NCI-H446 (cell line): ENCODE measurements around the gene PLA2G7.
"Not testable (repeated sequence)": the region's sequence is repeated elsewhere in the genome, so short reads cannot be mapped to it uniquely, and the experiment has no call there.

Experiments used
- DNase-seq, 2 experiments: peaks; one replicate each; lab custom pipeline; 2025; lab: John Stamatoyannopoulos, UW

The PLA2G7 gene

DNA sequence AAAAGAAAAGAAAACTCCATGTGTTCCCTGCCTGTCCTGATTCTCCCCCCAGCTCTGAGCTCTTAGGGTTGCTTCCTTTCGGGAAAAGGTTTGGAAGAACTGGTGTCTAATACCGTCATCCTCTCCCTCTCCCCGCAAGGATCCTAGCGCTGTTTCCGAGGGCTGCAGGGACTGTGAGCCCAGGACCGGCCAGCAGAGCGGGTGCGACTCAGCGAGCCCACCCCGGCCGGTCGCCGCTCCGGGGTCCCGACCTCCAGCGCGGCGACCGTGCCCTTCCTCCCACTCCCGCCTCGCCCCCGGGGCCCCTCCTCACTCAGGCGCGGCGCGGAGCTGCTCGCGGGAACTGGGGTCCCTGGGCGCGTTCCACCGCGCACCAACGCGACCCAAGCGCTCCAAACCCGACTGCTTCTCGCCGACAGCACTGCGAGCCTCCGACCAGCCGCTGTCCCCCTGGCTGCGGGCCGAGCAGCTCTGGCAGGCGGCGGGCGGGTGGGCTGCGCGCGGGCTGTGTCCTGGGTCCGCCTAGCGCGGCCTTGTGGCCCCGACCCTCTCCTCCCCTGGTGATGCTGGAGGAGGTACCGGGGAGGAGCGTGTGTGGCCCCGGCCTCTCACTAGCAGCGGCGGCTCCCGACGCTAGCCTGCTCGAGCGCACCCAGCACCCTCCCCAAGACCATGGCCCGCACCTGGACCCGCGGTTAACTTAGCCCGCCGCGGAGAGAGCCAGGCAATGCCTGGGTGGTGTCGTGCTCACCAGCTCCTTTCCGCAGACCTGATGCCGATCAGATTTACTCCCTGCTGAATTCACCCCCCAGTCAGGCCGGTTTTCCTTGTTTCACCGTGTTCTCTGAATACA, at the start of gene PLA2G7:
PLA2G7 (minus strand) TSS at position 509 of the 853 bp plus-strand sequence. CDS start 12,484 bp downstream, outside the sequence.
- no peak for DNase-seq

DNA sequence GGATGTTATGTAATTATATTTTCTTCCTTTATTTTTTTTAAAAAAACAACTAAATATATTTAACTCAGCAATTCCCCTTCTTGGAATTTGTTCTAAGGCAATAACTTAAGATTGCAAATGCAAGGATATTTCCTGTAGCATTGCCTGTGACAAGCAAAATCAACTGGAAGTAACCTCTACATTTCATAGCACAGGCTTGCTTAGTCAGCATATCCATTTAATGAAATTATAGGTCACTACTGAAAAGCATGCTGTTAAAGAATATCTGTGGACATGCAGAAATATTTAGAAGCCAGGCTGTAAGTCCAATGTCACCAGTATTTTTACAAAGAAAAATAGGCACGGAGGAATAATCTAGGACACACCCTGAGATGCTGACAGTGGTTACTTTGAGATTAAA, 49.4 kb upstream of the PLA2G7 start:
- no peak for DNase-seq

GRCh38 chr6:46781478-46782378, 46.6 kb upstream of the PLA2G7 start:
- peak; percentile 53 to 61 for DNase-seq

- DNase-seq, result no peak
These were observed 42.5 kb upstream of the PLA2G7 start for GRCh38 chr6:46777476-46778346.

GRCh38 chr6:46776070-46776712, 41.0 kb upstream of the PLA2G7 start:
- DNase-seq, result no peak

DNA sequence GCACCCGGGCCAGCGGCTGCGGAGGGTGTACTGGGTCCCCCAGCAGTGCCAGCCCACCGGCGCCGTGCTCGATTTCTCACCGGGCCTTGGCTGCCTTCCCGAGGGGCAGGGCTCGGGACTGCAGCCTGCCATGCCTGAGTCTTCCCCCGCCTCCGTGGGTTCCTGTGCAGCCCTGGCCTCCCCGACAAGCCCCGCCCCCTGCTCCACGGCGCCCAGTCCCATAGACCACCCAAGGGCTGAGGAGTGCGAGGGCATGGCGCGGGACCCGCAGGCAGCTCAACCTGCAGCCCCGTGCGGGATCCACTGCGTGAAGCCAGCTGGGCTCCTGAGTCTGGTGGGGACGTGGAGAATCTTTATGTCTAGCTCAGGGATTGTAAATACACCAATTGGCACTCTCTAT, 39.6 kb upstream of the PLA2G7 start:
- DNase-seq, result not testable (repeated sequence)

DNA sequence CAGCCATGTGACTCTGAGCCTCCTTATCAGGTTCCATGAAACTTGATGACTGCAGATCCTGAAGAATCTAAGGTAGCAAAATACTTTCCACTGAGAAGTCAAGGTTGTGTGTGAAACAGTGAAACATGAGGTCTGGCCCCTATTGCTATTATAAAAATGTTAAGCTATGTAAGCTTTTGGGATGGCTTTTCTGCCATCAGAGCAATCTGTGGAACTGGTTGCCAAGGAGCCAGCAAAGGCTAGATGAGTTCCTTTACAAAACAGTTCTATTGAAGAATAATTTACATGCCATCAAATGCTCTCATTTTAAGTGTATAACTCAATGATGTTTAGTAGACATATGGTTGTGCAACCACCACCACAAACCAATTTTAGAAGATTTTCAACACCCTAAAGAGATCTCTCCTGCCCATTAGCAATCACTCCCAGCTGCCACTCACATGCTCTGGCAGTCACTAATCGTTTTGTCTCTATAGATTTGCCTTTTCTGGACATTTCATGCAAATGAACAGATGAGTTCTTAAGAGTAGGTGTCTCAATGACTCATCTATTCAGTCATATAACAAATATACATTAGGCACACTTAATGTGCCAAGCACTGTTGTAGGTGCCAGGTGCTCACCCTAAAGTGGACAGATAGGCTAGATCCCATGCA, 38.2 kb upstream of the PLA2G7 start:
- no peak for DNase-seq

DNA sequence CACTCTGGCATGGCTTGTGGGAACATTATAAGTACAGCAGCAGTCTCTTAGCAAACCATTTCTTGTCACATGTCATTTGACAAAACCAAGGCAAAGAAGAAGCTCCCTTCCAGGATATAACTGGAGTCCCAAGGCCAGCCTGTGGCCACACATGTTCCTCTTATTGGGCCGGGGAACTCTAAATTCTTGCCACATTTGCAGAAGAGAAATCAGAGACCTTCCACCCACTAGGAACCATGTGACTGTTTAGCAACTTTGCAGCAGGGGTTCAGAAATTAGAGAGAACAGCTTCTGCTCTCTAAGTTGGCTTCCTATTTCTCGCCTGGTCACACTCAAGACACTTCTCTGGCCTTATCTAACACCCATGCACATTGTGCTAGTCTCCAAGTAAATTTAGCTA, 37.6 kb upstream of the PLA2G7 start:
- no peak for DNase-seq

DNA sequence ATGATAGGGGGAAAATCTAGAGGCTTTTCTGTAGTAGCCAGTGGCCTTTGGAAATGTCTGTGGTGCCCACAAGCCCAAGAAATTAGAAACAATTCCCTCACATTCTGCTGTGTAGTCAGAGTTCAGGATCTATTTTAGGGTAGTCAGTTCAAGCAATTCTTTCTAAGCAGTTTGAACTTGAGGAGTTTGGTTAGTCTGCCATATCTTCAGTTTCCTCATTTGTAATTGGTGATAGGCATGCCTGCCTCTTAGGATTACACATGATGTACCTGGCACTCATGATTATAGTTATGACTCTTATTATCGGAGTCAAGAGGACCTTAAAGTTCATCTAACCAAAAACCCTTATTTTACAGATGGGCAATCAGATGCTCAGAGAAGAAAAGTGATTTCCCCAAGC, 36.8 kb upstream of the PLA2G7 start:
- DNase-seq, result no peak

GRCh38 chr6:46764961-46765360, 29.8 kb upstream of the PLA2G7 start:
- DNase-seq, result no peak

DNA sequence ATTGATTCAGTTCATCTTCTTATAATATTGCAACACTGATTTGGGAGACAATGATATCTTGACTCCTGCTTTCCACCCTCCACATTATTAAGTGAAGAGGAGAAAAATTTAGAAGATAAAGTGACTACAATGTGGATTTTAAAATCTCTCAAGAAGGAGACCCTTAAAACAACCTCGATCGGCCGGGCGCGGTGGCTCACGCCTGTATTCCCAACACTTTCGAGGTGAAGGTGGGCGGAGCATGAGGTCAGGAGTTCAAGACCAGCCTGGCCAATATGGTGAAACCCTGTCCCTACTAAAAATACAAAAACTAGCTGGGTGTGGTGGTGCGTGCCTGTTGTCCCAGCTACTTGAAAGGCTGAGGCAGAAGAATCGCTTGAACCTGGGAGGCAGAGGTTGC, 29.1 kb upstream of the PLA2G7 start:
- not testable (repeated sequence) for DNase-seq

DNA sequence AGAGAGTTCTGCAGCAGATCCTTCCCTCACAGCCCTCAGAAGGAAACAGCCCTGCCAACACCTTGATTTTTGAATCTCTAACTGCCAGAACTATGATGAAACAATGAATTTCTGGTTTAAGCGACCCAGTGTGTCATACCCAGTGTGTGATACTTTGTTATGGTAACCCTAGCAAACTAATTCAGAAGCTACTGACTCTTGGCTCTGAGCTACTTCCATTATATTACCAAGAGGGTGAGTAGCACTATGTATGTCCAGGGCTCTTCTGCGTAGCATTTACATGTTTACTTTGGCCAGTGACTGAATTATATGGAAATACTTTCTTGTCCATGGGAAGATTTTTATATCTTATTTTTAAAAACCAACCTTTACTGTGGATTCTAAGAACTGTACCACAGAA, 28.3 kb upstream of the PLA2G7 start:
- no peak for DNase-seq

DNA sequence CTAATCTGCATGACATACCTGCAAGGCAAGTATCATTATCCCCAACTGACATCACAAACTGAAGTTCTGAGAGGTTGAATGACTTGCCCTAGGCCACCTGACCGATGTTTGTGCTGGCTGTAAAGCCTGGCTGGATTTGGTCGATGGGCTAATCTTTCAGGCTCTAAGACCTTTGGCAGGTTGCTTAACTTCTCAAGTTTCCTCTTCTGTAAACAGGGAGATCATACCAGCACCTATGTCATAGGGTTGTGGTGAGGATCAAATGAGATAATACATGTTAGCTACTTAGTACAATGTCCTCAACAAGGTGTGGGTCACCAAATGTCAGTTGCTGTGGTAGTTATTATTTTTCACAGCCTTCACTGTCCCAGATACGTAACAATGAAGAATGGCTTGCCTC, 25.8 kb upstream of the PLA2G7 start:
- no peak for DNase-seq

DNA sequence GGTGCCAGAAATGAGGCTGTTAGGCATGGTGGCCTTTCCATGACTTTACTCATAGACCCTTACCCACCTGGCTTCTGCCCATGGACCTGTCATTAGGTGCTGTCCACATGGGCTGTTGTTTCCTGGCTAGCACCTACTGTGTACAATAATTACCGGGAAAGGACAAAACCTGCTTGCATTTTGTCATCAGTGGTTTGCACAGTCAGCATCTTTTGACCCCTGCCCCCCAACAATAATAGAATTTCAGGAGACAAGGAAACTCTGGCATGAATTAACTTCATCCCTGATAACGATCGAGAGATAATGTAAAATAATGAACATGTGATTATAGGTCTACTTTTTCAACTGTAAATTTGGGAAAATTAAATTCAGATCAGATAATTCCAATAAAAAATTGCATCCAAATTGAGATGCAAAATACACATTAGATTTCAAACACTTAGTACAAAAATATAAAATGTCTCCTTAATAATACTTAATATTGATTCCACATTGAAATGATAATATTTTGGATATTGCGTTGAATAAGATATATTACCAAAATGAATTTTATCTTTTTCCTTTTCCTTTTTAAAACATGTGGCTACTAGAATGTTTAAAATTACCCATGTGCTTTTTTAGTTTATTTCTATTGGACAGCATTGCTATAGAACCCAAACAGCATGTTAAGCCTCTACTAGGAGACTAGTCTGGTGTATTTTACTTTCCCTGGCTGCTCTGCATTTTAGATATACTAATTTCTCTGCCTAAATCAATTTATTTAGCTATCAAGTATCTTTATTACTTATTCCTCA, 24.0 kb upstream of the PLA2G7 start:
- DNase-seq, result no peak

GRCh38 chr6:46757214-46757596, 22.0 kb upstream of the PLA2G7 start:
- no peak for DNase-seq

DNA sequence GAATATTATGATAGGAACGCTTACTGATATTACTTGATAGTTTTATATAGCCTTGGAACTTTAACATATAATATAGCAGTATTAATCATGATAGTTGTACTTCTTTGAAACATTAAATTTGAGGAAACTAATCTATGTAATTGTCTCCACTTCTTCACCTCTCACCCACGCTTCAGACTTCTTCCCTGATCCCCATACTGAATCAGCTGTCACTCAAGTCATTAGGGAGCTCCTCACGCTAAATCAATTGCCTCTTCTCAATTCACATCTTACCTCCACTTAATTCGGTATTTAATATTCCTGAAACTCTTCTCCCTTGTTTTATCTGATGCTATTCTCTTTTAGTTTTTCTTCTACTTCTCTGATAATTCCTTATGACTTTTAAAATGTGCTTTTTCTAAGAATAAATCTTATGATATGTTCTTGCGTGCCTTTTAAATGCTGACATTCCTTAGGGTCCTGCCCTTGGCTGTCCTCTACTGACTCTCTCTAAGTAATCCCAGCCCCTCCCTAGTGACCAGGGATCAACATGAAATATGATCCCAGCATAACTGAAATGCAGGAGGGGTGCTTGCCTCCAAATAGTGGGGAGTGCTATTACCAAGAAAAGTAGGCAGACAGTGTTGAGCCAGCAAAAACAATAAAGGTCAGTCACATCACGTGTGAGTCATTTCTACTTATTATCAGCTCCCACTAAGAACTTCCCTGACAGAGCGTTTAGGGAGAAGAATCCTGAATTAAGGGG, 21.5 kb upstream of the PLA2G7 start:
- DNase-seq, result no peak

GRCh38 chr6:46755865-46756264, 20.7 kb upstream of the PLA2G7 start:
- DNase-seq, result no peak

DNA sequence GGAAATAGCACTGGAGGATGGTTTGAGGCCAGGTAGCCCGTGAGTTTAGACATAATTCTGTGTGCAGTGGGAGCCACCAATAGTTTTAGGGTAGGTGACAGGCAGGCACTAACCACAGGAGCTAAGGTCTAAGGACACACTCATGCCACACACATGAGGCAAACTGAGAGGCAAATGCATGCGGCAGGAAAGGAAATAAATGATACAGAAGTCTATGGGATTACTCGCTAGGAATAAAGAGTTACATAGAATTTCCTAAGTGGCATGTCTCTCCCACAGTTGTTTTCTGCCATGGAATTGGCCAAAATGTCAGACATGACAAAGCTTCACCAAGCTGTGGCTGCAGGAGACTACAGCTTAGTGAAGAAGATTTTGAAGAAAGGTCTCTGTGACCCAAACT, 16.5 kb upstream of the PLA2G7 start:
- DNase-seq, result no peak

GRCh38 chr6:46749731-46750130, 14.6 kb upstream of the PLA2G7 start:
- no peak for DNase-seq
